GM21737 (cell line): Measurements from ENCODE around the gene MYOM3.

Source experiments
- ATAC-seq: cut with Tn5 transposase; IDR thresholded peaks from one replicate; pipeline ENCODE4 v1.9.1; 2021; ENCODE audit warnings: mild to moderate bottlenecking, moderate library complexity; ENCODE audit not compliant: unreplicated experiment

MYOM3 gene

DNA sequence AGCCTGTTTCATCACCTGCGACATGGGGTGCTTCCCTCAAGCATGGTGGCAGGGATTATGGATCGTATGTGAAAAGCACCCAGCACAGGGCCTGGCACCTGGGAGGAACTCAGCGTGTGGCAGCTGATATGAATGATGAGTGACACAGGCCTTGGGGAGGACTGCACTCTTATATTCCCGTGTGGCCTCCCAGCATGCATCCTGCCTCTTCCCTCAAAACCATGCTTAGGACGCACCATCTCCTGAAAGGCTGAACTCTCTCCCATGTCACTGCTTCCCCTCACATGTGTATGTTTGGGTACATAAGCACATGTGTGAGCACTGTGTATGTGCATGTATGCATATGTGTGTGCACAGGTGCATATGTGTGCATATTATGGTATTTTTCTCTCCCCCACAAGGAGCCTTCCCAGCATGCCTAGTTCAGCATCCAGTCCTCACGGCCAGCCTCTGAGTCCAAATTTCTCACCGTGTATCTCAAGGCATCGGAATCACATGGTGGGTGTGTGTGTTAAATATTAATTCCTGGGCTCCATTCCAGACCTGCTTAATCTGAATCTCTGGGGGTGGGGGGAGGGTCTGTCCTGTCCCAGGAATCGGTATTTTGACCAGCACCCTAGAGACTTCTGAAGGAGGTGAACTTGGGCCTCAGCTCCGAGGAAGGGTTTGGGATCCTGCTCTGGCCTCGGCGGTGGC lies 12.8 kb downstream of the MYOM3 start:
- no peak for ATAC-seq

GRCh38 chr1:24098102-24098501 lies 13.8 kb downstream of the MYOM3 start:
- no peak for ATAC-seq

DNA sequence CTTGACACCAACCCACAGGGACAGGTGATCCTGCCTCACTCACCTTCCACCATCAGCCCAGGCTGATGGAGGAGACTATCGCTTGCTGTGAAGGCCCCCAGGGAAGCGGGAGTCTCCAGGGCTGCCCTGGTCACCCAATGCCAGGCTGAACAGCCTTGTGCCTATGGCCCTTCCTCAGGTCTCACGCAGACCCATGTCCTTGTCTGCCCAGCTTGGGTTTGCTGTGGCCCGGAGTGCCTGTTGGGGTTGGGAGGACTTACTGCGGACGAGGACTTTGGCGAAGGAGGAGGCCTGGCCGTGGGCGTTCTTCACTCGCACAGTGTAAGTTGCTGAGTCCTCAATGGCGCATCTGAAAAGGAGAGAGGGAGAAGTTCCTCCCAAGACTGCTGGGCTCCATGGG lies 14.3 kb downstream of the MYOM3 start:
- no peak for ATAC-seq

- no peak for ATAC-seq
Observed at GRCh38 chr1:24096739-24097103, 15.2 kb downstream of the MYOM3 start.

- no peak for ATAC-seq
Observed at GRCh38 chr1:24096009-24096738, 15.8 kb downstream of the MYOM3 start.

DNA sequence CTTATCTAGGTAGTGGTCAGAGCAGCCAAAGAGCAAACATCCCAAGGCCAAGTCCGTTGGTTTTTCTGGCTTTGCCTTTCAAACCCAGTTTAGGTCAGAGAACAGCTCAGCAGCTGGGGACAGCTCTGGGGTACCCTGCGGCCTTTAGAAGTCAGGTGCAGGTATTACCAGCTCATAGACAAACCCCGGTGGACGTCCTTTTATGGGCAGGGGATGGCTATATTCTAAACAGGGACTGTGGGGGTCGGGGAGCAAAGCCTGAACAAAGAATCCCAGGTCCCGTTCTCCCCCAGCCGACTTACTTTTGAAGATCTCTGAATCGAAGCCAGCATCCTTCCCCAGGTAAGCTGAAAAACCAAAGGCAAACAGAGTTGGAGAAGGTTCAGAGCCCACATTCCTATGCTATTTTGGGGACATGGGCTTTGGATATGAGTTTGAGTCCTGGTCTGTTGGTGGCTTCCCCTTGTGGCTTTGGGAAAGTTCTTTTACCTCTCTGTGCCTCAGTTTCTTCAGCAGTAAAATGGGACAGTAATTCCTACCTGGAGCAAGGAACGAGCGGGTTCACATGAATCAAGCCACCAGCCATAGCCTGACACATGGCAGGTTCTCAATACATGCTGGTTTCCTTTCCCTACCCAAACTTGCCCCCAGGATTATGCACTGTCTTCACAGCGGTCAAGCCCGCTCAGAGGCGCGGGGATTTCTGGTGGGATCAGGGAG lies 16.6 kb downstream of the MYOM3 start:
- ATAC-seq, result no peak

GRCh38 chr1:24094554-24094953 lies 17.4 kb downstream of the MYOM3 start:
- no peak for ATAC-seq

DNA sequence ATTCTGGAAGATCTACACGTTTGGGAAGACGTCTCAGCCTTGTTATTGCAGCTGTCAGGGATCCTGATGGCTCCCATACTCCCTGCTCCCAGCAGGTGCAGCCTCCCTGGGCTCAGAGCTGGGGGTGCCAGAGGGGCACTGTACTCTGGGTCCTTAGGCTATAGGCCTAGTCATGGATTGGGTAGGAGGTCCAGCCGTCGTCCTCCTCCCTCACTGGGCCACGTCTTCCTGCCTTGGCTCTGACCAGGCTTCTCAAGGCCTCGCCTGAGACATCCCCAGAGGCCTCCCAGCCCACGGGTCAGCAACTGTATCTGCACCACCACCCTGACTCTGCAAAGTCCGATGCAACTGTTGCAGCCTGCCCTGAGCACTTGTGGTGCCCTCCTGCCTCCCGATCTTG lies 18.2 kb downstream of the MYOM3 start:
- ATAC-seq, result no peak

DNA sequence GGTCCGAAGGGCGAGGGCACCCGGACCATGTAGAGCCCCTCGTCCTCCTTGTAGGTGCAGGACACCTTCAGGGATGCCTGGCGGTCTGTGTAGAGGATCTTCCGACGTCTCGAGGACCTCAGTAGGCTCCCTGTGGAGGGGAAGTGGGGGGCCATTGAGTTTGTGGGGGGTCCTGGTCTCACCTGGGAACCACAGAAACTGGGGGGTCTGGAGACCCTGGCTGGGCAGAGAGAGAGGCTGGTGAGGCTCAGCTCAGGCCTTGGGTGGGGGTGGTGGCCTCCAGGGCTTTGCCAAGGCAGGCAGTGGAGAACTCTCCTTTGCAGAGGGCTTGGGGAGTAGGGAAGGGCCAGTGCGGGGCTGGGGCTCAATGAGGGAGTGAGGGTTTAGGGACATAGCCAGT lies 19.0 kb downstream of the MYOM3 start:
- no peak for ATAC-seq

DNA sequence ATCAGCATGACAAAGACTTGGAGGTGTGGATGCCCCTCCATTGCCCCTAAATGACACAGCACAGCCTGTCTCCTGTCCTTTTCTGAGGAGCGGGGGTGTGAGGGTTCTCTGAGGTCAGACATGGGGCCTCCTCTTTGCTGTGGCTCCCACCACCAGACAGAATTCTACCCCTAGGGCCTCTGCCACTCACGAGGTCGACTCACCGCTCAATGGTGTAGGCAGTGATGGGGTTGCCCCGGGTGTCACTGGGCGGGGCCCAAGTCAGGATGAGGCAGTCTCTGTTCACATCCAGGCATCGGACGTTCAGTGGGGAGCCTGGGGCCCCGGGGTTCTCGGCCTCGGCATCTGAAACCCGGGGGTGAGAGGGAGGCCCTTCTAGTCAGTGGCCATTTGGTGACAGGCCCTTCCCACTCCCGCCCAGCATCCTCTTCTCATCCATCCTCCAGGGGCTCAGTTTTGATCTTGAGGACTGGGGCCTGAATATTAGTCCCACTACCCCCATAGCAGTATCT lies 19.9 kb downstream of the MYOM3 start:
- ATAC-seq, result no peak

DNA sequence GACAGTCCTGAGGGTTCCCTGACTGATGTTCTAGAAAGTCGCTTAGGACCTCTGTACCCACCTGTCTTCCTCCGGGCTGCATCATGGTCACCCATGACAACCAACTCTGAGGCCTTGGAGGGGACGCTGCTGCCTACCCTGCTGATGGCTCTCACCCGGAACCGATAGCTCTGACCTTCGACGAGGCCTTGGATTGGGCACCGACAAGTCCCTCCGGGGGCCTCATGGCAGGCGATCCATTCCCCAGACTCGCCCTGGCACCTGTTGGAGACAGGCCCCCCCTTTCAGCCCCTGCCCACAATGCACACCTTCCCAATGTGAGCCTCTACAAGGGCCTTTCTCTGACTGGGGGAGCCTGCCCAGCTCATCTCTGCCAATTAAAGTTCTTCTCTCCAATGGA lies 21.2 kb downstream of the MYOM3 start:
- no peak for ATAC-seq

DNA sequence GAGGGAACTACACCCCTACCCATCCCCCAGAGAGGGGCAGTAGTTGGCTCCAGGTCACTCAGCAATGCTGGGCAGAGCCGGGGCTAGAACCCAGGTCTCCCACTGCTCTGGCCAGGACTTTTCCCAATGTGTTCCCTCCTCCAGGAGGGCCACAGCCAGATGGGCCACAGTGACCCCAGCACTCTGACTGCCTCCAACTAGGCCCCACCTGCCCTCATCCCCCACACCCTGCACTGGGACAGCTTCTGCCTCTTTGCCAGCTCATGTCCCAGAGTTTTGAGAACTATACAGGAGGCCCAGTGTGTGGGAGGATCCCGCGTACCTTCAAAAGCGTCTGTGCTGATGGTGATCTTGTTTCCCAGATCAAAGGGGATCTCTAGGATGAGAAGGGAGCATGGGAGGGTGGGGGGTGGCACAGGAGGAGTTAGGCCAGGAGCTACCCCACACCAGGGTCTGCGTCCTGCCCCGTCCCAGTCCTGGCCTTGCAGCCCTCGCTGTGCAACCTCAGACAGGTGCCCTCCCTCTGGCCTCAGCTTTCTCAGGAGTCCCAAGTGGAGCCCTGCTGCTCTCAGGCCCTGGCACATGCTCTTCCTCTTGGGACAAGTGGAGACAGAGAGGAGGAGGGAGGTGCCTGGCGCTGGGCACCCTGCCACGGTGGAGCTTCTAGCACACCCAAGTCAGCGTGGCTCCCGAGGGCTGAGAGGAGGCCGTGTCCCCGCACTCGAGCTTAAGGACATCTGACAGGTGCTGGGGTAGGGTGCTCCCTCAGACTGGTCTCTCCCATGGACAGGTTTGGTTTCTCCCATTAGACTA lies 22.0 kb downstream of the MYOM3 start:
- no peak for ATAC-seq

DNA sequence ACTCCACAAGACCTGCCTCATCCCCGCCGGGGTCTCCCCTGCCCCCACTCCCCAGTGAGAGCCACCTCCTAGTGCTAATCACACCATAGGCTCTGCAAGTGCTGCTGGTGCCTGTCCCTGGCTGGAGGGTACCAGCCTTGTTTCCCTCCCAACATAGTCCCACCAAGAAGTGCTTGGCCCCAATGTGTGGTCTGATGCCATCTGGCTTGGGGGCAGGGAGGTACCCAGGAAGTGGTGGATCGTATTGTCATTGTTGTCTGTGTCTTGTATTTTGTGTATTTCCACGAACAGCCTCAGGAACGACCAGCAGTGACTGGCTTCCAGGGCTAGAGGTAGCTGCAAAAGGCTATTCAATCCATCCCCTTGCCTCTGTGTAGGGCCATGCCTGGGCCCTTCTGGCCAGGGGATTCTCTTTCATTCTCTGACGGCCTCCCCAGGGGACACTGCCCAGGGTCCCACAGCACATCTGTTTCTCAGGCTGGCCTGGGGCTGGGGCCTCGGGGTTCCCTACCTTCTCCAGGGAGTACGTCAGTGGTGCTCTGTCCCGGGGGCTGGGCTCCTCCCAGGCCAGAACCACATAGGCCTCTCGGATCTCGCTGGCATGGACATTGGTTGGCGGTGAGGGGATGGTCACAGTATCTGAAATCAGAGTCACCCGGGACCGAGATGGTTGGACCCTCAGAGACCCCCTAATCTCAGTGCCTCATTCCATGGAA lies 22.8 kb downstream of the MYOM3 start:
- no peak for ATAC-seq

DNA sequence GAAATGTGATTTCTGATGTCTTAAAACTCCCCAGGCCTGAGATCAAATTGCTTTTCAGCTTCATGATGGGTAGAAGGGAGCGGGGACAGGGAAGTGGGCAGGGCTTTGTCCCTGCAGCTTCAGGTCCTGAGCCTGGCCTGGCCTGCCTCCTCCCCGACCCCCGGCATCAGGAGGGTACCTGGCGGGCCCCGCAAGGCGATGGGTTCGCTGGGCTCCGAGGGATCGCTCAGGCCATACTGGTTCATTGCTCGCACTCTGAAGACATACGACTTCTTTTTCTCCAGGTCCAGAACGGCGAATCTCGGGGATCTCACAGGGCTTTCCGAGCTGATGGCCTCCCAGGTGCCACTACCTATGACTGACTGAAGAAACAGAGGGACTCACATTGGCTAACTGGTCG lies 25.5 kb downstream of the MYOM3 start:
- ATAC-seq, result no peak

- ATAC-seq, result no peak
Observed at GRCh38 chr1:24085546-24085945, 26.4 kb downstream of the MYOM3 start.

DNA sequence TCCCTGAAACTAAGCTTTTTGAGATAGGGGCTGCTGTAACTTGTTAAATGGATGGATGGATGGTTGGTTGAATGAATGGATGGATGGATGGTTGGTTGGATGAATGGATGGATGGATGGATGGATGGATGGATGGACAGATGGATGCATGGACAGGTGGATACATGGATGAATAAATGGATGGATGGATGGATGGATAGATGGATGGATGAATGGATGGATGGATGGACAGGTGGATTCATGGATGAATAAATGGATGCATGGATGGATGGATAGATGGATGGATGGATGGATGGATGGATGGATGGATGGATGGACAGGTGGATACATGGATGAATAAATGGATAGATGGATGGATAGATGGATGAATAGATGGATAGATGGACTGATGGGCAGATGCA lies 26.9 kb downstream of the MYOM3 start:
- no peak for ATAC-seq

GRCh38 chr1:24084050-24084449 lies 27.9 kb downstream of the MYOM3 start:
- no peak for ATAC-seq

DNA sequence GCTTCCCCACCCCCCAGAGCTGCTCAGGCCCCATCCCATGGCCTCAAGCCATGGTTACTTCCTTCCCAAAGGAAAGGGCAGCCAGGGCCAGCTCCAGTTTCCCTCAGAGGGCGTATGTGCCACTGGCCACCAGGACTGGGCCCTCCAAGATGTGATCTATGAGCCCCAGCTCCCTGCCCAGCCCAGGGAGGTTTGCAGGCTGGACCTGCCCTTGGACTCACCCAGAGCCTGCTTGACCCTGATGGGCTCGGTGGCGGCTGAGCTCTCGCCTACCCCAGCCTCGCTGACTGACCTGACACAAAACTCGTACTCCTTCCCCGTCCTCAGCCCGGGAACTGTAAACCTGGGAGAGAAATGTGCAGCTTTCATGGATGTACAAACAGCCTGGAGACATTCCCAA lies 29.6 kb downstream of the MYOM3 start:
- ATAC-seq, result no peak

DNA sequence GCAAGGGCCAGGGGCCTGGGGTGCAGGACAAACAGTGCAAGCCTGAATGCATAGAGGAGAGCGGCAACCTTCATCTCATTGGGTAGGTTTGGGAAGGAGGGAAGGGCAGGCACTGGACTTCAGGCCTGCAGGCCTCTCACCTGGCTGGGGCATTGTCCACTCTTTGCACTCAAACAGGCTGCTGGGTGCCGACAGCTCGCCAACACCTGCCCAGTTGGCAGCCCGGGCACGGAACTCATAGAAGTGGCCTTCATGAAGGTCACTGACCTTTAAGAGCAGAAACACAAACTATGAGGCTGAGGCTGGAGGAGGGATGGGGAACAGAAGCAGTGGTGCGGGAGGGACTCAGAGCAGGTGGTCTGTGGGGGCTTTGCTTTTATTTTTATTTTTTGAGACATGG lies 30.7 kb downstream of the MYOM3 start:
- no peak for ATAC-seq

GRCh38 chr1:24080131-24080530 lies 31.8 kb downstream of the MYOM3 start:
- no peak for ATAC-seq
